Ovary (tissue), 9 donors: ENCODE data around the gene DNASE1L3. TPM values are rescaled to one million over a fixed set of nuclear protein-coding genes. Genes with fewer than 3 reads are reported as not detected.

Source experiments
- DNase-seq, 5 donors: peaks; one replicate each; pipeline ENCODE4 v3.0.0-alpha.2; 2019 to 2020
- H3K27ac ChIP-seq, 2 donors: fragments of 200-600 bp; one replicate each; pipeline versions ENCODE4 v1.5.1 to v1.8.0; 2019 to 2022
- H3K27me3 ChIP-seq: fragments of 200-600 bp; one replicate; pipeline ENCODE4 v1.8.0; 2022
- H3K36me3 ChIP-seq: fragments of 200-600 bp; sonication (generic); one replicate; pipeline ENCODE4 v1.5.1; 2019
- H3K4me1 ChIP-seq: one replicate; pipeline ENCODE4 v1.8.1; 2013; ENCODE audit warnings: mild to moderate bottlenecking, moderate library complexity; ENCODE audit not compliant: insufficient read depth
- H3K4me3 ChIP-seq: fragments of 200-600 bp; sonication (generic); one replicate; pipeline ENCODE4 v1.5.1; 2017
- H3K9me3 ChIP-seq, 2 donors: fragments of 200-600 bp in 1 of 2; sonication (generic) in 1 of 2; one replicate each; pipeline versions ENCODE4 v1.5.1 to v1.8.1; 2013 to 2019; ENCODE audit warnings: mild to moderate bottlenecking in 1 of 2, moderate library complexity in 1 of 2
- CTCF ChIP-seq, 3 donors: fragments of 450-650 bp in 2 of 3; fragments of 200-600 bp in 1 of 3; IDR thresholded peaks; one replicate each; pipeline versions ENCODE4 v1.5.1 to v1.8.0; 2016 to 2022; ENCODE audit warnings: antibody characterized with exemption in 3 of 3, mild to moderate bottlenecking in 1 of 3
- EP300 ChIP-seq: sonication (generic); formaldehyde crosslinking; IDR thresholded peaks from one replicate; pipeline ENCODE4 v1.6.1; 2017; ENCODE audit warnings: antibody characterized with exemption
- POLR2A ChIP-seq: fragments of 450-650 bp; IDR thresholded peaks from one replicate; pipeline ENCODE4 v1.6.1; 2017; ENCODE audit warnings: antibody characterized with exemption, mild to moderate bottlenecking, moderate library complexity
- whole genome bisulfite sequencing, 3 donors: extraction: QIAGEN DNeasy Blood & Tissue Kit in 1 of 3; methylation state at CpG; one replicate each; pipeline versions ENCODE4 v1.1.5 to v1.1.7; 2013 to 2017; 5-methylcytosine and 5-hydroxymethylcytosine counted together
- intact Hi-C, 4 donors: fragments of 100-400 bp; cut with DNase I; formaldehyde crosslinking; loops; one replicate each; pipeline versions ENCODE4 v1.11.0 to v1.15.1; 2022 to 2023
- polyA plus RNA-seq, 2 donors: library from polyadenylated mRNA; stranded (reverse); fragments of 200-250 nt in 1 of 2; fragments of 350-450 nt in 1 of 2; fragmentation: Illumina TruSeq in 1 of 2; extraction: RNeasy Lipid Tissue Mini Kit (QIAGEN cat#74804) in 1 of 2; gene quantifications; one replicate each; pipeline ENCODE4 v1.2.3, GENCODE V29; 2013 to 2014
- total RNA-seq, 7 donors: library from RNA; depleted of rRNA in 2 of 7; stranded (reverse); fragments of >200 nt in 2 of 7; fragmentation: NEBNext Ultra II Directional in 3 of 7; extraction: Animal tissue kit (Norgen Biotek cat#: 25700) in 3 of 7; gene quantifications; one replicate each; pipeline versions ENCODE4 v1.1.0 to v1.2.4, GENCODE V29; 2016 to 2023
- donor health status: DM: no; HTN: no; CAD: no; lungs with moderate emphysema.
- donor health status: DM: no; HTN: no; CAD: no.
- donor health status: Bipolar disorder and iron deficiency.
- donor health status: DM: yes; HTN: yes; CAD: no.
- donor health status: DM: no; HTN: no; CAD: no.
- donor health status: DM: yes; HTN: yes; CAD: no.

Gene DNASE1L3
- total and polyA plus RNA-seq, 9 donors, result 0.48 to 10.3 (median 0.65) TPM; not detected in 2

GRCh38 chr3:58157700-58158099, 53.1 kb downstream of the DNASE1L3 start:
- Histone ChIP-seq H3K36me3 (no peaks in the 10 kb centered on the region), H3K27ac (no peak overlapping the region), H3K4me3 (no peak overlapping the region), H3K27me3 (no peaks in the 10 kb centered on the region), H3K4me1 (peaks cover 7% of the 10 kb centered on the region), H3K9me3 (no peaks in the 10 kb centered on the region)
- intact Hi-C loops, result no loop called here
- DNase-seq, result no peak
- WGBS, 3 donors, result 95% methylated on average over 11 of the region's 11 CpGs
- TF ChIP-seq CTCF (IDR thresholded peaks at IDR 0.05), result no peak
- no peak for TF ChIP-seq EP300
- TF ChIP-seq POLR2A, result no peak

- Histone ChIP-seq H3K9me3 (no peaks in the 10 kb centered on the region), H3K27ac (no peak overlapping the region), H3K4me3 (no peak overlapping the region), H3K36me3 (no peaks in the 10 kb centered on the region), H3K27me3 (no peaks in the 10 kb centered on the region), H3K4me1 (peaks cover 2% of the 10 kb centered on the region)
- TF ChIP-seq CTCF (IDR thresholded peaks at IDR 0.05) (no peak), POLR2A (no peak), EP300 (no peak)
- intact Hi-C loops, result no loop called here
- DNase-seq, result no peak
- WGBS, 3 donors, result 97 to 100% (median 99%) methylated on average over 10 of the region's 10 CpGs
Measured at GRCh38 chr3:58155838-58156237, 54.9 kb downstream of the DNASE1L3 start.

- Histone ChIP-seq H3K4me3 (no peak overlapping the region), H3K36me3 (no peaks in the 10 kb centered on the region), H3K9me3 (no peaks in the 10 kb centered on the region), H3K27ac (no peak overlapping the region), H3K27me3 (no peaks in the 10 kb centered on the region), H3K4me1 (peaks cover 2% of the 10 kb centered on the region)
- intact Hi-C loops, result no loop called here
- 92 to 96% (median 94%) methylated on average over 10 of the region's 10 CpGs for WGBS, 3 donors
- TF ChIP-seq POLR2A (no peak), CTCF (IDR thresholded peaks at IDR 0.05) (no peak), EP300 (no peak)
- no peak for DNase-seq
Measured at GRCh38 chr3:58154626-58155449, 55.9 kb downstream of the DNASE1L3 start.

- intact Hi-C loops, result no loop called here
- DNase-seq, result no peak
- Histone ChIP-seq H3K9me3 (no peaks in the 10 kb centered on the region), H3K27me3 (no peaks in the 10 kb centered on the region), H3K4me3 (no peak overlapping the region), H3K27ac (no peak overlapping the region), H3K36me3 (no peaks in the 10 kb centered on the region), H3K4me1 (no peaks in the 10 kb centered on the region)
- no peak for TF ChIP-seq POLR2A
- TF ChIP-seq CTCF (IDR thresholded peaks at IDR 0.05), result no peak
- TF ChIP-seq EP300, result no peak
- 95 to 100% (median 96%) methylated on average over 16 of the region's 16 CpGs for WGBS, 3 donors
Measured at GRCh38 chr3:58153371-58153770, 57.4 kb downstream of the DNASE1L3 start.
